GM12801 (cell line): ENCODE measurements around the gene ARHGAP36.

Experiments used
- TF ChIP-seq, protein P1 (sequence below): IDR thresholded peaks from one replicate; pipeline ENCODE4 v1.5.1; 2011; ENCODE audit warnings: control low read depth; ENCODE audit not compliant: insufficient read length; ENCODE audit errors: extremely low read depth

The ARHGAP36 gene

DNA sequence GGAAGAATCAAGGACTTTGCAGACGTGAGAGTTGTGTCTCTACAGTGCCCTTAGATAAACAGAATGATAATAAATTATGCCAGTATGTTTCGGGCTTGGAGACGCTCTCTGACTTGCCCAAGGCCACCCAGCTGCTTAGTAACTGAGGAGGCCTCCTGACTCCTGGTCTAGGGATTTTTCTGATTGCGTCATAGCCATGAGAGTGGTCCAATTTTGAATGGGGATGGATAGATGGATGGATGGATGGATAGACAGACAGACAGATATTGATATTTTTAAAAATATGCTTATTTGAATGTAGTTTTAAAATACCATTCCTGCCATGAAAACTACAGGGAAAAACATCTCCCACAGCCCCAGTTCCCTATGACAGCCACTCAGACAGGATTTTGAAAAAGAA, 15.5 kb downstream of the ARHGAP36 start:
- TF ChIP-seq, protein P1, sequence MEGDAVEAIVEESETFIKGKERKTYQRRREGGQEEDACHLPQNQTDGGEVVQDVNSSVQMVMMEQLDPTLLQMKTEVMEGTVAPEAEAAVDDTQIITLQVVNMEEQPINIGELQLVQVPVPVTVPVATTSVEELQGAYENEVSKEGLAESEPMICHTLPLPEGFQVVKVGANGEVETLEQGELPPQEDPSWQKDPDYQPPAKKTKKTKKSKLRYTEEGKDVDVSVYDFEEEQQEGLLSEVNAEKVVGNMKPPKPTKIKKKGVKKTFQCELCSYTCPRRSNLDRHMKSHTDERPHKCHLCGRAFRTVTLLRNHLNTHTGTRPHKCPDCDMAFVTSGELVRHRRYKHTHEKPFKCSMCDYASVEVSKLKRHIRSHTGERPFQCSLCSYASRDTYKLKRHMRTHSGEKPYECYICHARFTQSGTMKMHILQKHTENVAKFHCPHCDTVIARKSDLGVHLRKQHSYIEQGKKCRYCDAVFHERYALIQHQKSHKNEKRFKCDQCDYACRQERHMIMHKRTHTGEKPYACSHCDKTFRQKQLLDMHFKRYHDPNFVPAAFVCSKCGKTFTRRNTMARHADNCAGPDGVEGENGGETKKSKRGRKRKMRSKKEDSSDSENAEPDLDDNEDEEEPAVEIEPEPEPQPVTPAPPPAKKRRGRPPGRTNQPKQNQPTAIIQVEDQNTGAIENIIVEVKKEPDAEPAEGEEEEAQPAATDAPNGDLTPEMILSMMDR = no peak

DNA sequence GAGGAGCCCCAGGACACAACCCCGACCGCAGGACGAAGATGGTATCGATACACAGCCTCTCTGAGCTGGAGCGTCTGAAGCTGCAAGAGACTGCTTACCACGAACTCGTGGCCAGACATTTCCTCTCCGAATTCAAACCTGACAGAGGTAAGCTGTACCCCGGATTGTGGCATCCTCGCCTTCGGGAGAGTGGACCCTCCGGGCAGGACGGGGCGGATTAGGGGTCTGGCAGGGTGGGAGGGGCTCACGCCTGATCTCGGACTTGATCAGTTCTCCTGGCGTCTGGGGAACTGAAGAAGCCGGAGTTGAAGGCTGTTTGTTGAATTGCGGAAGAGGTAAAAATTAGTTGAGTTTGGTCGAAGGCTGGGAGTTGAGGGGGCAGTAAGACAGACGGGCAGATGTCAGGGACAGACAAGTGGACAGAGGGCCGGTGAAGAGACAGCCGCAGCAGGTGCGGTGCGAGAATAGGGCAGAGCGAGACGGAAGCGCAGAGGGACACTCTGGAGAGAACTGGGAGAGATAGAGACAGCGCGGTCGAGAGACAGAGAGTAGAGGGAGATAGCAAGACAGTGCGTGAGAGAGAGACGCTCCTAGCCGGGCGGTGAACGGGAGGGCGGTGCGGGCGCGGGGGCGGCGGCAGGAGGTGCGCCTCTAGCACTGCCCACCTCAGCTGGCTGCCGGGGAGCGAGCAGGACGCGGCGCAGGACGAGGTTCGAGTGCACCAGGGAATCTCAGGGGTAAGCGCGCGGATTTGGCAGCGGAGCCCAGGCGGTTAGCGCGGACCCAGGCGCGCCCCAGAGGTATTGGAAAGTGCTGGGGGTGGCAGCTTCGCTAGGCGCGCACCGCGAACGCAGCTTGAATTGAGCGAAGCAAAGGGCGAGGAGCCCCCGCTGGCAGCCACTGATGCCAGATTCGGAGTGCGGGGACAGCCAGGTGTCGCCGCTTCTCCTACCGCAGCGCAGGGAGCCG, 23.9 kb downstream of the ARHGAP36 start:
- TF ChIP-seq, protein P1 = no peak

DNA sequence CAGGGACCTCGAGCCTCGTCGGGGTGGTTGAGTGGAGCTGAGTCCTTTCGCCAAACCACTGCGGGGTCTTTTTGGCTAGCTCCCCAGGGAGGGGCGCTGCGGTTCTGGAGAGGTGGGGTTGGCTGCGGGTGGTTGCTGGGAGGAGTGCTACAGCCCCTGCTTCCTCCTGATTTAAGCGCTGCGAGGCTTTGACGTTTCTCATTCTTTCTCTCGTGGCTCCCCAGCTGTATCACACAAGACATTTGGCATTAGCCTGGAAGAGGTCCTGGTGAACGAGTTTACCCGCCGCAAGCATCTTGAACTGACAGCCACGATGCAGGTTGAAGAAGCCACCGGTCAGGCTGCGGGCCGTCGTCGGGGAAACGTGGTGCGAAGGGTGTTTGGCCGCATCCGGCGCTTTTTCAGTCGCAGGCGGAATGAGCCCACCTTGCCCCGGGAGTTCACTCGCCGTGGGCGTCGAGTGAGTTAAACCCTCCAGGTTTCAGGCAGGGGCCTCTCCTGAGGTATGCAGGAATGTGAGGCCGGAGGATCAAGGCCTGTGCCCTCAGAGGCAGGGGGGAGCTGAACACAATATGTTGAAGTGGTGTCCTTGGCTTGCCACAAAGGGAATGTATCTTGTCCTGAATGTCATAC, 25.5 kb downstream of the ARHGAP36 start:
- TF ChIP-seq, protein P1 = no peak

DNA sequence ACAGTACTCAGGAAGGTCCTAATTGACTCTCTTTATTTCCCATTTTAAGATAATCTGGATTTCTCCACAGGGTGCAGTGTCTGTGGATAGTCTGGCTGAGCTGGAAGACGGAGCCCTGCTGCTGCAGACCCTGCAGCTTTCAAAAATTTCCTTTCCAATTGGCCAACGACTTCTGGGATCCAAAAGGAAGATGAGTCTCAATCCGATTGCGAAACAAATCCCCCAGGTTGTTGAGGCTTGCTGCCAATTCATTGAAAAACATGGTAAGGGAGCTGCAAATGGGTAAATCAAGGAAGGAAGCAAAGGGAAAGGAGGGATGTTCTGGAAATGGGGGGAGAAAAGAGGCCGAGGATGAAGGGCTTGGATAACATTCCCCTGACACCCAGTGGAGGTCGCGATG, 26.0 kb downstream of the ARHGAP36 start:
- TF ChIP-seq, protein P1 = no peak

DNA sequence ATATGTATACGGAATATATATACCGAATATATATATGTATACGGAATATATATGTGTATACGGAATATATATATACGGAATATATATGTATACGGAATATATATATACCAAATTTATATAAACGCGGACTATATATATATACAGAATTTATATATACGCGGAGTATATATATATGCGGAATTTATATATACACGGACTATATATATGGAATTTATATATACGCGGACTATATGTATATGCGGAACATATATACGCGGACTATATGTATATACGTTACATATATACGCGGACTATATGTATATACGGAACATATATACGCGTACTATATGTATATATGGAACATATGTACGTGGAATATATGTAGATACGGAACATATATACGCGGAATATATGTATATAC, 78.6 kb downstream of the ARHGAP36 start:
- TF ChIP-seq, protein P1 = no peak

DNA sequence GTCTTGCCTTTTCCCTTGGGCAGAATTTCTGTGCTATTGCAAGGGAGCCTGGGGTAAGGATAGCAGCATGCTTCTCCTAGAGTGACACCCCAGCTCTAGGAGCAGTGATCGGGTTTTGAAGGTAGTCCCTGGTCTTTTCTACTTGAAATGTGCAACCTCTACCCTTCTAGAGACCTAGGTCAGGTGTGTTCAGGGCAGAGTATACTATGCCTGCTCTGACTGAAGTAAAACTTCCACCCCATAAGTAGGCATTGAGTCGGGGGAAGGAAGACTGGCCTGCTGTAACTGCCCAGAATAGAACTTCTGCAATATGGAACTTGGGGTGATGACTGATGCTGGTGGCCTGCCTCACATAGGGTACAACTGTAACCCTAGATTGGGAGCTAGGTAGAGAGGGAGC, 80.9 kb downstream of the ARHGAP36 start:
- TF ChIP-seq, protein P1 = no peak
